Sigmoid colon (tissue), 4 donors: Measurements from ENCODE around the gene GRIP1.

Experiments used
- CTCF ChIP-seq, 4 experiments: fragments of 450-650 bp in 3 of 4; fragments of 200-600 bp in 1 of 4; IDR thresholded peaks; one replicate each; pipeline ENCODE4 v1.5.1; 2016 to 2019; ENCODE audit warnings: antibody characterized with exemption in 4 of 4, mild to moderate bottlenecking in 3 of 4, moderate library complexity in 2 of 4
- EP300 ChIP-seq, 4 donors: sonication (generic); formaldehyde crosslinking; IDR thresholded peaks; one replicate each; pipeline ENCODE4 v1.6.1; 2017; ENCODE audit warnings: antibody characterized with exemption in 4 of 4
- POLR2A ChIP-seq, 2 donors: fragments of 450-650 bp; IDR thresholded peaks; one replicate each; pipeline ENCODE4 v1.6.1; 2016; ENCODE audit warnings: antibody characterized with exemption in 2 of 2, mild to moderate bottlenecking in 2 of 2, moderate library complexity in 2 of 2
- POLR2AphosphoS5 ChIP-seq, 4 donors: sonication (generic); formaldehyde crosslinking; IDR thresholded peaks; one replicate each; pipeline ENCODE4 v1.6.1; 2017; ENCODE audit warnings: antibody characterized with exemption in 4 of 4

DNA sequence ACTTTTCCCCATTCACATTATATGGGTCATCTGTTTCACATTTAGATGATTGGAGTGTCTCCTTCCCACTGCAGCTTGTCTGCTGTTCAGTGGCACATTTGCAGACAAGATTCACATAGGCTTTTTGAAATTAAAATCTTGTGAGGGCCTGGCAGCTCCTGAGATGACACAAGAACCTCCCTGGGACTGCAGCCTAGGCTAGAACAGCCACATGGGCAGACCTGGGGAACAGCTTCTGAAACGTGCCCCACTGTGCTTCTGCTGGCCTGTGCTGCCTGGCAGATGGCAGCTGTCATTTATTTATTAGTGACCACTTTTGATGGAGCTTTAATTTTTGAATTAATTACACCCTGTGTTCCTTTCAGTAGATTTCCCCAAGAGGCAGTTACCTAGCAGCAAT is 137.4 kb downstream of the GRIP1 start:
- TF ChIP-seq POLR2AphosphoS5 (IDR thresholded peaks at IDR 0.05): no peak
- TF ChIP-seq POLR2A (IDR thresholded peaks at IDR 0.05): no peak
- no peak for TF ChIP-seq CTCF (IDR thresholded peaks at IDR 0.05)
- no peak for TF ChIP-seq EP300 (IDR thresholded peaks at IDR 0.05)
